GM19468 (cell line): ENCODE results near the gene KCNMA1.

Source experiments
- ATAC-seq: cut with Tn5 transposase; IDR thresholded peaks from one replicate; pipeline ENCODE4 v1.9.1; 2021; ENCODE audit warnings: mild to moderate bottlenecking, moderate library complexity, moderate number of reproducible peaks; ENCODE audit not compliant: unreplicated experiment; ENCODE audit errors: extremely low read depth

The KCNMA1 gene

GRCh38 chr10:77162697-77163096 is 474.9 kb downstream of the KCNMA1 start:
- ATAC-seq: no peak

DNA sequence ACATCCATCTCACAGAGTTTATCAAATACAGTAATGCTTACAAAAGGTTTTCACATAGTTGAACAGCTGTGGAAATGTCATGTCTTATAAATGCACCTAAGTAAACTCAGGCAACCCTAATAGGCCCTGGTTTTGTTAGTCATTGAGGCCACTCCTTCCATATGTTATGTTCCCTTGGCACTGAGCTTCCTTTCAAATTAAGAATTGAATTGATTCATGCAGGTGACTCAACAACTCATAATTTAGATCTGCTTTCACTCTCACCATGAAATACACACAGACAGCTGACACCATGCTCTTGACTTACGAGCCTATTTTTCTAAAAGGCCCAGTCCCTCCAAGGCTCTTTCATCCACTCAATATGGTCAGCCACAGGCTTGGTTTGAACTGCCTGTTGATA is 476.9 kb downstream of the KCNMA1 start:
- no peak for ATAC-seq

- ATAC-seq: no peak
These were observed 478.0 kb downstream of the KCNMA1 start for GRCh38 chr10:77159538-77160110.

- no peak for ATAC-seq
These were observed 478.9 kb downstream of the KCNMA1 start for GRCh38 chr10:77158666-77159065.

GRCh38 chr10:77157248-77158019 is 480.2 kb downstream of the KCNMA1 start:
- no peak for ATAC-seq

- ATAC-seq: no peak
These were observed 481.2 kb downstream of the KCNMA1 start for GRCh38 chr10:77156406-77156879.

DNA sequence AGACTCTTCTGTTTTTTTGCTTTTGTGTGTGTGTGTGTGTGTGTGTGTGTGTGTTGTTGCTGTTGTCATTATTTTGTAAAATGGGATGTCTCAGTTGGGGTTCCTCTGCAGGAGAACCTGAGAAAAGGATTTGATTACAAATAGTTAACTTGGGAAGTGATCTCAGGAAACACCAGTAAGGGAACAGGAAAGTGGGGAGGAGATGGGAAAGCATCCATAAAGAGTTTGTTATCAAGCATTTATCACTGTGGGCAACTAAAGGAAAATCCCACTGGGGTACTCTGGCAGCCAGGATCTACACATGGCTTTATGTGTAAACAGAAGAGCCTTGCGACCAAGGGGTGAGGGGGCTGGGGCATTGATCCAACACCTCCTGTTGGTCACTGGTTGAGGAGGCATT is 485.4 kb downstream of the KCNMA1 start:
- no peak for ATAC-seq

DNA sequence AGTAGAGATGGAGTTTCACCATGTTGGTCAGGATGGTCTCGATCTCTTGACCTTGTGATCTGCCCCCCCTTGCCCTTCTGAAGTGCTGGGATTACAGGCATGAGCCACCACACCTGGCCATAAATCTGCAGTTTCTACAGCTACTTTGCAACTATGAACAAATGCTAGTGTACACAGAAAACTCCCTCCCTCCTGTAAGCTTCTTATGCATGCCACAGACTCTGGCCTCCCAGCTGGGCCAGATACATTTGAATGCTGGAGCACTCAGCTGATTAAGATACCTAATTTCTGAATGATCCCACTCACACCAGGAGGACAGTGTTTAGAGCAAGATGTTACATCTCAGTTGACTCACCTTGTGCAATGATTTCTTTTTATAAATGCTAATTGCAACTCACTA is 486.2 kb downstream of the KCNMA1 start:
- no peak for ATAC-seq

DNA sequence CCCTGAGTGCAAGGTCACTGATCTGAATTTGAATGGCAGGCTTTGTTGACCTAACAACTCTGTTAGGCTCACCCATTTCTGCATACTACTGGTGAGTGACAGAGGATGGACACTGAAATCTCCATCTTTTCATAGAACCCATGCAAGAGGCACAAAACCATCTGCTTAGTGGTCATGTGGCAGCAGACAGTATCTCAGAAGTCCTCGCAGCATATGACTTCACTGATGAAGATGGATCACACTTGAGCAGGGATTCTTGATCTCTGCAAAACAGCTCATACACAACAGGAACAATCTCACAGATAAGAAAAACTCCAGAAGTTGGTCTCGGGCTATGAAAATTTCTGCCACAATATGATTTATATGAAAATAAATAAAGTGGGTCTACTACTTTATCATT is 487.9 kb downstream of the KCNMA1 start:
- ATAC-seq: no peak

GRCh38 chr10:77149001-77149400 is 488.6 kb downstream of the KCNMA1 start:
- ATAC-seq: no peak

- ATAC-seq: no peak
These were observed 489.7 kb downstream of the KCNMA1 start for GRCh38 chr10:77147871-77148270.

GRCh38 chr10:77146712-77147336 is 490.8 kb downstream of the KCNMA1 start:
- ATAC-seq: no peak

DNA sequence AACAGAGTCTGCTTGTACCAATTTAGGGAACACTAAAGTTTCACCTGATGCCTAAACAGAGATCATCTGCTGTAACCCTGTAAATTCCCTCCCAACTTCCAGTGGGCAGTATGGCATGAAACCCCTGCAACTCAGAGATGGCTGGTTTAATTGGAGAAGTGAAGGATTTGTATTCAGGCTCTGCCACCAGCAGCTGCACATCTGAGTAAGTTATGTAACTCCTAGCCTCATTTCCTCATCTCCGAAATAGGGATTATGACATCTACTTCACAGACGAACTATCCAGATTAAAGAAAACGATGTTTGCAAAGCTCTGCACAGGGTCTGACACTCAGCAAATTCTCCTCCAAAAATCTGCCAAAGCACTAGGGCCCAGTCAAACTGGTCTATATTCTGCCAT is 493.0 kb downstream of the KCNMA1 start:
- no peak for ATAC-seq

GRCh38 chr10:77139252-77140160 is 498.1 kb downstream of the KCNMA1 start:
- ATAC-seq: no peak

DNA sequence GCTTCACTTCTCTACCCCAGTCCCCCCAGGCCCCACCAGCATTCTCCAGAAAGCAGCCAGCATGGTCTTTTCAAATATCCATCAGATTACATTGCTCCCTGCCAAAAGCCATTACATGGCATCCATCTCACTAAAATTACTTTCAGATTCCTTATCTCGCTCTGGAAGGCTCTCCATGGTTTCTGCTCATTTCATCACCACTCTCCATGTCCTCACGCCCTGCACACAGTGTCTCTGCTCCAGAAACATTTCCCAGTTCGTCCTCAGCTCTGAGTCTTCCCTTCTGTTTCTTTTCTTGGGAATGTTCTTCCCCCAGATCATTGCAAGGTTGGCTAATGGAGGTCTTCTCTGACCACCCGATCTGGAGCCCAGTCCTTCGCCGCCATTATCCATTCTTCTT is 499.1 kb downstream of the KCNMA1 start:
- no peak for ATAC-seq

DNA sequence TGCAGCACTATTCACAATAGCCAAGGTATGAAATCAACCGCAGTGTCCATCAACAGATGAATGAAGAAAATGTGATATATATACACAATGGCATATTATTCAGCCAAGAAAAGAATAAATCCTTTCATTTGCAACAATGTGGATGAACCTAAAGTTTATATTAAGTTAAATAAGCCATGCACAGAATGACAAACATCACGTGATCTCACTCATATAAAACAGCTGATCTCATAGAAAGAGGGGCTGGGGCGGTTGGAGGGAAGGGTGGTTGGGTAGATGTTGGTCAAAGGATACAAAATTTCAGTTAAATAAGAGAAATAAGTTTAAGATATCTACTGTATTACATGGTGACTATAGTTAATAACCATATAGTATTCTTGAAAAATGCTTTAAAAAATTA is 502.1 kb downstream of the KCNMA1 start:
- ATAC-seq: no peak

DNA sequence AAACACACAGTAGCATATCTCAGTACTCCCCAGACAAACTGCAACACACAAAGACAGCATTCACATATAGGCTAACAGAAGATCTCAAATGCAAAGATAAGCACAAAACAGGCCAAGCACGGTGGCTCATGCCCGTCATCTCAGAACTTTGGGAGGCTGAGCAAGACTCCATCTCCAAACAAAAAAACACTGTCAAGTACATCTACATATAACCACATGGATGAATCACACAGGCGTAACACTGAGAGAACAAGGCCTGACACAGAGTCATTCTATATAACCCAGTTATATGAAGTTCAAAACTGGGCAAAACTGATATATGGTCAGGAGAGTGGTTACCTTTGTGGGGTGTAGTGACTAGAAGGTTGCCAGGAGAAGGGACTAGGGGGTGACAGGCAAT is 506.4 kb downstream of the KCNMA1 start:
- no peak for ATAC-seq

- no peak for ATAC-seq
These were observed 510.4 kb downstream of the KCNMA1 start for GRCh38 chr10:77127243-77127642.

- no peak for ATAC-seq
These were observed 512.4 kb downstream of the KCNMA1 start for GRCh38 chr10:77125231-77125630.

DNA sequence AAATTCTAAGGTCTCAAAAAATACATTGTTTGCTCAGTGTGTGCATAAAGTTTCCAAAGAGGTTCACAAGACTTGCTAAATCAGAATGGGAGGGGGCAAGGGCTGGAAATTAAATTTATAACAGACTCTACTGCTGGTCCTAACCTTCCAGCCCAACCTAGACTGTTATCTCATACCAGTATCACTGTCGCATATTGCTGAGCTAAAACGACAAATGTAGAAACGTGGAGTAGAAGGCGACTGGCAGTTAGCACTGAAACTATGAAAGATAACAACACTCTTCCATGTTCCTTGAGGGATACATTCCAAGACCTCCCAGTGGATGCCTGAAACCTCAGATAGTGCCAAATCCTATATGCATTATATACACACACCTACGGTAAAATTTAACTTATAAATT is 514.3 kb downstream of the KCNMA1 start:
- ATAC-seq: no peak
